Measurements from ENCODE around the gene FOXP1. TPM values are rescaled to one million over a fixed set of nuclear protein-coding genes. Genes with fewer than 3 reads are reported as not detected.

The FOXP1 gene
- polyA plus RNA-seq, 1 donor from 2014 or later, result 5.6 TPM

- TF ChIP-seq SMC3 (conservative IDR thresholded peaks at IDR 0.05; ENCODE audit: poor library complexity) (no peak), MXI1 (conservative IDR thresholded peaks at IDR 0.05; ENCODE audit: poor library complexity, severe bottlenecking) (no peak), RAD21 (conservative IDR thresholded peaks at IDR 0.05) (no peak), POLR2AphosphoS5 (IDR thresholded peaks at IDR 0.05) (no peak), EZH2 (IDR thresholded peaks at IDR 0.05; ENCODE audit: borderline replicate concordance, insufficient read depth, low read length, poor library complexity, severe bottlenecking) (no peak), EP300 (conservative IDR thresholded peaks at IDR 0.05; ENCODE audit: poor library complexity, severe bottlenecking) (no peak), TAF1 (IDR thresholded peaks at IDR 0.05; ENCODE audit: low read depth) (no peak), CTCF (IDR thresholded peaks at IDR 0.05; ENCODE audit: poor library complexity, severe bottlenecking) (no peak)
- TF ChIP-seq, protein P1, sequence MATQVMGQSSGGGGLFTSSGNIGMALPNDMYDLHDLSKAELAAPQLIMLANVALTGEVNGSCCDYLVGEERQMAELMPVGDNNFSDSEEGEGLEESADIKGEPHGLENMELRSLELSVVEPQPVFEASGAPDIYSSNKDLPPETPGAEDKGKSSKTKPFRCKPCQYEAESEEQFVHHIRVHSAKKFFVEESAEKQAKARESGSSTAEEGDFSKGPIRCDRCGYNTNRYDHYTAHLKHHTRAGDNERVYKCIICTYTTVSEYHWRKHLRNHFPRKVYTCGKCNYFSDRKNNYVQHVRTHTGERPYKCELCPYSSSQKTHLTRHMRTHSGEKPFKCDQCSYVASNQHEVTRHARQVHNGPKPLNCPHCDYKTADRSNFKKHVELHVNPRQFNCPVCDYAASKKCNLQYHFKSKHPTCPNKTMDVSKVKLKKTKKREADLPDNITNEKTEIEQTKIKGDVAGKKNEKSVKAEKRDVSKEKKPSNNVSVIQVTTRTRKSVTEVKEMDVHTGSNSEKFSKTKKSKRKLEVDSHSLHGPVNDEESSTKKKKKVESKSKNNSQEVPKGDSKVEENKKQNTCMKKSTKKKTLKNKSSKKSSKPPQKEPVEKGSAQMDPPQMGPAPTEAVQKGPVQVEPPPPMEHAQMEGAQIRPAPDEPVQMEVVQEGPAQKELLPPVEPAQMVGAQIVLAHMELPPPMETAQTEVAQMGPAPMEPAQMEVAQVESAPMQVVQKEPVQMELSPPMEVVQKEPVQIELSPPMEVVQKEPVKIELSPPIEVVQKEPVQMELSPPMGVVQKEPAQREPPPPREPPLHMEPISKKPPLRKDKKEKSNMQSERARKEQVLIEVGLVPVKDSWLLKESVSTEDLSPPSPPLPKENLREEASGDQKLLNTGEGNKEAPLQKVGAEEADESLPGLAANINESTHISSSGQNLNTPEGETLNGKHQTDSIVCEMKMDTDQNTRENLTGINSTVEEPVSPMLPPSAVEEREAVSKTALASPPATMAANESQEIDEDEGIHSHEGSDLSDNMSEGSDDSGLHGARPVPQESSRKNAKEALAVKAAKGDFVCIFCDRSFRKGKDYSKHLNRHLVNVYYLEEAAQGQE (IDR thresholded peaks at IDR 0.05; ENCODE audit: borderline replicate concordance), result no peak
- H3K27me3 ChIP-seq (ENCODE audit: insufficient read depth, low read depth, low read length), result no peaks in the 10 kb centered on the region
- no peak overlapping the region for H3K27ac ChIP-seq (ENCODE audit: low read length)
- no peak overlapping the region for H2AFZ ChIP-seq (ENCODE audit: low read depth, low read length)
- no peaks in the 10 kb centered on the region for H4K20me1 ChIP-seq (ENCODE audit: insufficient read depth)
- no peaks in the 10 kb centered on the region for H3K9me2 ChIP-seq (ENCODE audit: insufficient read depth, low read length)
- no peaks in the 10 kb centered on the region for H3F3A ChIP-seq (ENCODE audit: insufficient read depth, low read length, poor library complexity, severe bottlenecking)
- no peak overlapping the region for H3K9ac ChIP-seq (ENCODE audit: low read length)
- H3K36me3 ChIP-seq (ENCODE audit: insufficient read depth, low read length), result no peaks in the 10 kb centered on the region
- no peaks in the 10 kb centered on the region for H3K79me2 ChIP-seq (replicated peaks; ENCODE audit: insufficient read depth, low read length)
- H3K4me3 ChIP-seq (ENCODE audit: low read length), result no peak overlapping the region
- H3K9me3 ChIP-seq (ENCODE audit: low read length), result no peaks in the 10 kb centered on the region
- no peak overlapping the region for H3K4me2 ChIP-seq (ENCODE audit: low read length)
These were observed 306.2 kb downstream of the FOXP1 start for GRCh38 chr3:71277341-71277740.

- Histone ChIP-seq H3K27me3 (ENCODE audit: insufficient read depth, low read depth, low read length) (no peaks in the 10 kb centered on the region), H3K9me2 (ENCODE audit: insufficient read depth, low read length) (no peaks in the 10 kb centered on the region), H3K9ac (ENCODE audit: low read length) (no peak overlapping the region), H3K36me3 (ENCODE audit: insufficient read depth, low read length) (no peaks in the 10 kb centered on the region), H3F3A (ENCODE audit: insufficient read depth, low read length, poor library complexity, severe bottlenecking) (no peaks in the 10 kb centered on the region), H3K9me3 (ENCODE audit: low read length) (no peaks in the 10 kb centered on the region), H3K27ac (ENCODE audit: low read length) (no peak overlapping the region), H3K4me3 (ENCODE audit: low read length) (no peak overlapping the region), H3K4me2 (ENCODE audit: low read length) (no peak overlapping the region), H2AFZ (ENCODE audit: low read depth, low read length) (no peak overlapping the region), H4K20me1 (ENCODE audit: insufficient read depth) (no peaks in the 10 kb centered on the region), H3K79me2 (replicated peaks; ENCODE audit: insufficient read depth, low read length) (no peaks in the 10 kb centered on the region)
- TF ChIP-seq, protein P1 (IDR thresholded peaks at IDR 0.05; ENCODE audit: borderline replicate concordance), result no peak
- TF ChIP-seq EP300 (conservative IDR thresholded peaks at IDR 0.05; ENCODE audit: poor library complexity, severe bottlenecking) (no peak), POLR2AphosphoS5 (IDR thresholded peaks at IDR 0.05) (no peak), EZH2 (IDR thresholded peaks at IDR 0.05; ENCODE audit: borderline replicate concordance, insufficient read depth, low read length, poor library complexity, severe bottlenecking) (no peak), CTCF (IDR thresholded peaks at IDR 0.05; ENCODE audit: poor library complexity, severe bottlenecking) (no peak), SMC3 (conservative IDR thresholded peaks at IDR 0.05; ENCODE audit: poor library complexity) (no peak), MXI1 (conservative IDR thresholded peaks at IDR 0.05; ENCODE audit: poor library complexity, severe bottlenecking) (no peak), RAD21 (conservative IDR thresholded peaks at IDR 0.05) (no peak), TAF1 (IDR thresholded peaks at IDR 0.05; ENCODE audit: low read depth) (no peak)
These were observed 307.0 kb downstream of the FOXP1 start for GRCh38 chr3:71276531-71276930.
